Muscle layer of colon (tissue), 2 donors: ENCODE measurements around the gene PTPRD.
"Not testable (repeated sequence)": the region's sequence is repeated elsewhere in the genome, so short reads cannot be mapped to it uniquely, and the experiment has no call there.

ENCODE experiments used
- H3K27ac ChIP-seq: one replicate; pipeline ENCODE4 v1.7.0; 2013; ENCODE audit warnings: low read depth, mild to moderate bottlenecking, low read length, moderate library complexity
- H3K27me3 ChIP-seq, 2 donors: one replicate each; pipeline ENCODE4 v1.7.0; 2013; ENCODE audit warnings: low read length in 2 of 2, mild to moderate bottlenecking in 2 of 2; ENCODE audit not compliant: insufficient read depth in 2 of 2, control insufficient read depth in 1 of 2
- H3K36me3 ChIP-seq: one replicate; pipeline ENCODE4 v1.7.0; 2013; ENCODE audit warnings: mild to moderate bottlenecking, low read length; ENCODE audit not compliant: insufficient read depth
- H3K4me1 ChIP-seq: one replicate; pipeline ENCODE4 v1.7.0; 2013; ENCODE audit warnings: mild to moderate bottlenecking, low read length; ENCODE audit not compliant: insufficient read depth
- H3K4me3 ChIP-seq, 2 donors: one replicate each; pipeline ENCODE4 v1.7.0; 2013; ENCODE audit warnings: low read length in 2 of 2, low read depth in 1 of 2, mild to moderate bottlenecking in 1 of 2, moderate library complexity in 1 of 2
- H3K9ac ChIP-seq: one replicate; pipeline ENCODE4 v1.7.0; 2013; ENCODE audit warnings: low read length
- H3K9me3 ChIP-seq: one replicate; pipeline ENCODE4 v1.7.0; 2013; ENCODE audit warnings: mild to moderate bottlenecking, low read length
- donor health status: abdominal sarcoma.
- donor health status: Adenocarcinoma of cecum.

Gene PTPRD

GRCh38 chr9:10449201-10449617, 163.6 kb downstream of the PTPRD start:
- not testable (repeated sequence) for H3K27ac ChIP-seq, H3K36me3 ChIP-seq, H3K4me3 ChIP-seq, H3K9ac ChIP-seq, H3K9me3 ChIP-seq, H3K4me1 ChIP-seq, H3K27me3 ChIP-seq

GRCh38 chr9:10447036-10447435, 165.8 kb downstream of the PTPRD start:
- Histone ChIP-seq H3K4me1 (no peaks in the 10 kb centered on the region), H3K4me3 (no peak overlapping the region), H3K36me3 (no peaks in the 10 kb centered on the region), H3K9ac (no peak overlapping the region), H3K27me3 (no peaks in the 10 kb centered on the region), H3K27ac (no peak overlapping the region), H3K9me3 (no peaks in the 10 kb centered on the region)

GRCh38 chr9:10443868-10444204, 169.0 kb downstream of the PTPRD start:
- no peak overlapping the region for H3K9ac ChIP-seq
- H3K27me3 ChIP-seq: no peaks in the 10 kb centered on the region
- no peaks in the 10 kb centered on the region for H3K4me1 ChIP-seq
- H3K36me3 ChIP-seq: no peaks in the 10 kb centered on the region
- H3K4me3 ChIP-seq: no peak overlapping the region
- H3K9me3 ChIP-seq: no peaks in the 10 kb centered on the region
- no peak overlapping the region for H3K27ac ChIP-seq

GRCh38 chr9:10443181-10443867, 169.5 kb downstream of the PTPRD start:
- no peaks in the 10 kb centered on the region for H3K9me3 ChIP-seq
- no peak overlapping the region for H3K27ac ChIP-seq
- H3K36me3 ChIP-seq: no peaks in the 10 kb centered on the region
- no peaks in the 10 kb centered on the region for H3K4me1 ChIP-seq
- no peak overlapping the region for H3K9ac ChIP-seq
- H3K27me3 ChIP-seq: no peaks in the 10 kb centered on the region
- H3K4me3 ChIP-seq: no peak overlapping the region

GRCh38 chr9:10438955-10439354, 173.8 kb downstream of the PTPRD start:
- Histone ChIP-seq H3K4me1 (no peaks in the 10 kb centered on the region), H3K9ac (no peak overlapping the region), H3K27ac (no peak overlapping the region), H3K9me3 (no peaks in the 10 kb centered on the region), H3K4me3 (no peak overlapping the region), H3K36me3 (no peaks in the 10 kb centered on the region), H3K27me3 (no peaks in the 10 kb centered on the region)

- H3K4me3 ChIP-seq: no peak overlapping the region
- no peak overlapping the region for H3K9ac ChIP-seq
- no peaks in the 10 kb centered on the region for H3K27me3 ChIP-seq
- no peaks in the 10 kb centered on the region for H3K4me1 ChIP-seq
- H3K27ac ChIP-seq: no peak overlapping the region
- no peaks in the 10 kb centered on the region for H3K9me3 ChIP-seq
- H3K36me3 ChIP-seq: no peaks in the 10 kb centered on the region
Measured at GRCh38 chr9:10436756-10437155, 176.0 kb downstream of the PTPRD start.

- no peak overlapping the region for H3K4me3 ChIP-seq
- no peak overlapping the region for H3K9ac ChIP-seq
- H3K27ac ChIP-seq: no peak overlapping the region
- no peaks in the 10 kb centered on the region for H3K9me3 ChIP-seq
- no peaks in the 10 kb centered on the region for H3K27me3 ChIP-seq
- no peaks in the 10 kb centered on the region for H3K4me1 ChIP-seq
- no peaks in the 10 kb centered on the region for H3K36me3 ChIP-seq
Measured at GRCh38 chr9:10434412-10434811, 178.4 kb downstream of the PTPRD start.

- no peaks in the 10 kb centered on the region for H3K9me3 ChIP-seq
- no peaks in the 10 kb centered on the region for H3K4me1 ChIP-seq
- H3K27ac ChIP-seq: no peak overlapping the region
- H3K4me3 ChIP-seq: no peak overlapping the region
- H3K9ac ChIP-seq: no peak overlapping the region
- no peaks in the 10 kb centered on the region for H3K36me3 ChIP-seq
- no peaks in the 10 kb centered on the region for H3K27me3 ChIP-seq
Measured at GRCh38 chr9:10411272-10411671, 201.5 kb downstream of the PTPRD start.

- H3K9me3 ChIP-seq: no peaks in the 10 kb centered on the region
- no peak overlapping the region for H3K27ac ChIP-seq
- no peak overlapping the region for H3K9ac ChIP-seq
- H3K36me3 ChIP-seq: no peaks in the 10 kb centered on the region
- H3K27me3 ChIP-seq: no peaks in the 10 kb centered on the region
- no peaks in the 10 kb centered on the region for H3K4me1 ChIP-seq
- no peak overlapping the region for H3K4me3 ChIP-seq
Measured at GRCh38 chr9:10403283-10403682, 209.5 kb downstream of the PTPRD start.

- no peaks in the 10 kb centered on the region for H3K36me3 ChIP-seq
- H3K9me3 ChIP-seq: no peaks in the 10 kb centered on the region
- no peak overlapping the region for H3K27ac ChIP-seq
- no peaks in the 10 kb centered on the region for H3K27me3 ChIP-seq
- H3K9ac ChIP-seq: no peak overlapping the region
- H3K4me1 ChIP-seq: no peaks in the 10 kb centered on the region
- H3K4me3 ChIP-seq: no peak overlapping the region
Measured at GRCh38 chr9:10396615-10397014, 216.2 kb downstream of the PTPRD start.

GRCh38 chr9:10387282-10387681, 225.5 kb downstream of the PTPRD start:
- Histone ChIP-seq H3K36me3 (no peaks in the 10 kb centered on the region), H3K4me1 (no peaks in the 10 kb centered on the region), H3K9me3 (no peaks in the 10 kb centered on the region), H3K9ac (no peak overlapping the region), H3K27me3 (no peaks in the 10 kb centered on the region), H3K27ac (no peak overlapping the region), H3K4me3 (no peak overlapping the region)

- Histone ChIP-seq H3K4me1 (no peaks in the 10 kb centered on the region), H3K4me3 (no peak overlapping the region), H3K27ac (no peak overlapping the region), H3K27me3 (no peaks in the 10 kb centered on the region), H3K9me3 (no peaks in the 10 kb centered on the region), H3K36me3 (no peaks in the 10 kb centered on the region), H3K9ac (no peak overlapping the region)
Measured at GRCh38 chr9:10371824-10372223, 241.0 kb downstream of the PTPRD start.
